ENCODE measurements around the gene RBM10. TPM values are rescaled to one million over a fixed set of nuclear protein-coding genes. Genes with fewer than 3 reads are reported as not detected.

The RBM10 gene
- total and polyA plus RNA-seq, 2 donors (not counting 3 experiments of a cell fraction or from before 2014, with no cell fraction given): 37.3 to 51.5 TPM

DNA sequence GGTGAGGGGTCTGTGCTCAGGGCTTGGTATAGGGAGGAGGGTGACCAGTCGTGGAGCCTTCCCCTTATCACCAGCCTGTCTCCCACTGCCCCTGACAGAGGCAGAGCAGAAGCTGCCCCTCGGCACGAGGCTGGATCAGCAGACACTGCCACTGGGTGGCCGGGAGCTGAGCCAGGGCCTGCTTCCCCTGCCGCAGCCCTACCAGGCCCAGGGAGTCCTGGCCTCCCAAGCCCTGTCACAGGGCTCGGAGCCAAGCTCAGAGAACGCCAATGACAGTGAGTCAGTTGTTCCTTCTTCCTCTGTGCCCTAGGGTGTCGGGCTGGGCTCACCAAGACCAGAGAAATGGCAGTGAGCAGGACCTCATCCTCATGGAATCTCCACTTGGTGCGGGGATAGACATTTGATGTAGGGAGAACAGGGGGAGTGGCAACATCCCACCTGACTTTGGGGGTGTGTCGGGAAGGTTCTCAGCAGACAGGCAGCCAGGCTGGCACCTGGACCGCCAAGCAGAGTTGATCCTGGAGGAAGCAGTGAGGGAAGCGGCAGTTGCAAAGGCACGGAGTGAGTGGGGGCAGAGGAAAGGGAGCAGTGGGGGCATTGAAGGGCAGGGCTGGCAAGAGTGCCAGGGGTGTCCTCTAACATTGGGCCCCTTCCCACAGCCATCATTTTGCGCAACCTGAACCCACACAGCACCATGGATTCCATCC lies 34.4 kb downstream of the RBM10 start:
- DNase-seq (ENCODE audit: low read depth, low spot score): no peak

More for the DNA sequence above, 34.4 kb downstream of the RBM10 start:
- Histone ChIP-seq H3K27ac (ENCODE audit: insufficient read depth, low read depth, low read length) (no peak overlapping the region), H2AFZ (ENCODE audit: low read depth, low read length) (no peak overlapping the region), H3K36me3 (ENCODE audit: control insufficient read depth in 2 of 2, extremely low read depth in 1 of 2, insufficient read depth in 2 of 2, low read length in 2 of 2) (peaks cover 0 to 42% of the 10 kb centered on the region in 2 experiments), H3K79me2 (ENCODE audit: control insufficient read depth, insufficient read depth, low read length) (no peaks in the 10 kb centered on the region), H3K9me3 (replicated peaks; ENCODE audit: control insufficient read depth, insufficient read depth, low read length) (no peaks in the 10 kb centered on the region), H3K9me1 (replicated peaks; ENCODE audit: control insufficient read depth, extremely low read depth, insufficient read depth, low read length) (no peaks in the 10 kb centered on the region), H3K4me1 (ENCODE audit: control insufficient read depth, extremely low read depth, insufficient read depth, low read length) (no peaks in the 10 kb centered on the region), H4K20me1 (replicated peaks; ENCODE audit: control insufficient read depth, extremely low read depth, insufficient read depth, low read length) (no peaks in the 10 kb centered on the region), H3K4me2 (ENCODE audit: insufficient read depth, low read length) (no peak overlapping the region), H3K9ac (replicated peaks; ENCODE audit: extremely low read depth, insufficient read depth, low read length) (no peak overlapping the region), H3K4me3 (replicated peaks in 1 of 3; ENCODE audit: insufficient read depth in 1 of 3, low read depth in 1 of 3, low read length in 3 of 3) (no peak overlapping the region), H3K27me3 (ENCODE audit: control insufficient read depth in 2 of 2, insufficient read depth in 2 of 2, low read length in 2 of 2) (no peaks in the 10 kb centered on the region)
- TF ChIP-seq JUN (IDR thresholded peaks at IDR 0.05; ENCODE audit: borderline replicate concordance, insufficient read depth, insufficient read length, low read depth) (no peak), GATA2 (IDR thresholded peaks at IDR 0.05; ENCODE audit: insufficient read depth, insufficient read length, low read depth, low read length) (no peak), EZH2 (IDR thresholded peaks at IDR 0.05; ENCODE audit: borderline replicate concordance, low read depth, low read length, severe bottlenecking) (no peak), MYC (IDR thresholded peaks at IDR 0.05; ENCODE audit: low read depth, low read length) (no peak), POLR2A (IDR thresholded peaks at IDR 0.05; ENCODE audit: low read depth, low read length) (no peak), FOS (IDR thresholded peaks at IDR 0.05; ENCODE audit: borderline replicate concordance, insufficient read depth, low read length) (no peak), POLR2AphosphoS5 (IDR thresholded peaks at IDR 0.05; ENCODE audit: insufficient read depth, low read depth, low read length) (no peak)
- TF ChIP-seq, protein P1, sequence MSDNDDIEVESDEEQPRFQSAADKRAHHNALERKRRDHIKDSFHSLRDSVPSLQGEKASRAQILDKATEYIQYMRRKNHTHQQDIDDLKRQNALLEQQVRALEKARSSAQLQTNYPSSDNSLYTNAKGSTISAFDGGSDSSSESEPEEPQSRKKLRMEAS (IDR thresholded peaks at IDR 0.05; ENCODE audit: insufficient read depth, insufficient read length): no peak
- TF ChIP-seq, protein P2, sequence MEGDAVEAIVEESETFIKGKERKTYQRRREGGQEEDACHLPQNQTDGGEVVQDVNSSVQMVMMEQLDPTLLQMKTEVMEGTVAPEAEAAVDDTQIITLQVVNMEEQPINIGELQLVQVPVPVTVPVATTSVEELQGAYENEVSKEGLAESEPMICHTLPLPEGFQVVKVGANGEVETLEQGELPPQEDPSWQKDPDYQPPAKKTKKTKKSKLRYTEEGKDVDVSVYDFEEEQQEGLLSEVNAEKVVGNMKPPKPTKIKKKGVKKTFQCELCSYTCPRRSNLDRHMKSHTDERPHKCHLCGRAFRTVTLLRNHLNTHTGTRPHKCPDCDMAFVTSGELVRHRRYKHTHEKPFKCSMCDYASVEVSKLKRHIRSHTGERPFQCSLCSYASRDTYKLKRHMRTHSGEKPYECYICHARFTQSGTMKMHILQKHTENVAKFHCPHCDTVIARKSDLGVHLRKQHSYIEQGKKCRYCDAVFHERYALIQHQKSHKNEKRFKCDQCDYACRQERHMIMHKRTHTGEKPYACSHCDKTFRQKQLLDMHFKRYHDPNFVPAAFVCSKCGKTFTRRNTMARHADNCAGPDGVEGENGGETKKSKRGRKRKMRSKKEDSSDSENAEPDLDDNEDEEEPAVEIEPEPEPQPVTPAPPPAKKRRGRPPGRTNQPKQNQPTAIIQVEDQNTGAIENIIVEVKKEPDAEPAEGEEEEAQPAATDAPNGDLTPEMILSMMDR (IDR thresholded peaks at IDR 0.05; ENCODE audit: extremely low read depth in 1 of 2, insufficient read depth in 1 of 2, low read depth in 1 of 2, low read length in 2 of 2): no peak
- FAIRE-seq: no peak
- BruUV-seq (replicated peaks): no TSS peak
- ChIA-PET CTCF (no interaction called here), POLR2A (no interaction called here)
- intact Hi-C loops (cut with micrococcal nuclease) (no loop called here), dilution Hi-C loops (cut with MboI; ENCODE audit: extremely low pct_ligation_motif_present, low sequenced_read_pairs) (no loop called here)

Measured in endothelial cell of umbilical vein (primary cell).